Osteoblast (primary cell): ENCODE data around the gene PHPT1. TPM values are rescaled to one million over a fixed set of nuclear protein-coding genes. Genes with fewer than 3 reads are reported as not detected.
A peak's percentile ranks its signal among the peaks of the same experiment; 100 is the strongest.
"Not testable (repeated sequence)": the region's sequence is repeated elsewhere in the genome, so short reads cannot be mapped to it uniquely, and the experiment has no call there.

Experiments
- DNase-seq: peaks from one replicate; pipeline ENCODE4 v3.0.0; 2011; ENCODE audit warnings: low spot score, mixed read lengths; ENCODE audit not compliant: insufficient read length; ENCODE audit errors: missing footprints
- H2AFZ ChIP-seq: 2 replicates; pipeline ENCODE4 v1.6.0; 2011; ENCODE audit warnings: mild to moderate bottlenecking, low read length
- H3K27ac ChIP-seq: 2 replicates; pipeline ENCODE4 v1.5.1; 2011; ENCODE audit warnings: mild to moderate bottlenecking, low read depth, low read length, moderate library complexity
- H3K27me3 ChIP-seq: 2 replicates; pipeline ENCODE4 v1.6.0; 2012; ENCODE audit warnings: mild to moderate bottlenecking, control low read depth, inconsistent platforms, low read length, moderate library complexity; ENCODE audit not compliant: insufficient read depth
- H3K36me3 ChIP-seq: 2 replicates; pipeline ENCODE4 v1.5.1; 2011; ENCODE audit warnings: mild to moderate bottlenecking, low read length, control low read depth, moderate library complexity; ENCODE audit not compliant: insufficient read depth
- H3K4me1 ChIP-seq: 2 replicates; pipeline ENCODE4 v1.5.1; 2011; ENCODE audit warnings: mild to moderate bottlenecking, low read length, control low read depth, moderate library complexity; ENCODE audit not compliant: insufficient read depth
- H3K4me2 ChIP-seq: 2 replicates; pipeline ENCODE4 v1.6.0; 2011; ENCODE audit warnings: mild to moderate bottlenecking, low read length; ENCODE audit not compliant: insufficient read depth
- H3K4me3 ChIP-seq: fragments of 200-600 bp; sonication (generic); 3 replicates; pipeline ENCODE4 v1.5.1; 2012; ENCODE audit warnings: mild to moderate bottlenecking, low read length, inconsistent platforms; ENCODE audit not compliant: insufficient read depth
- H3K79me2 ChIP-seq: 2 replicates; pipeline ENCODE4 v1.6.0; 2012; ENCODE audit warnings: mild to moderate bottlenecking, low read length, control low read depth, inconsistent platforms; ENCODE audit not compliant: insufficient read depth
- H3K9me3 ChIP-seq: 2 replicates; pipeline ENCODE4 v1.5.1; 2011; ENCODE audit warnings: low read depth, low read length, control low read depth
- H4K20me1 ChIP-seq: 2 replicates; pipeline ENCODE4 v1.6.0; 2012; ENCODE audit warnings: mild to moderate bottlenecking, low read length, control low read depth; ENCODE audit not compliant: insufficient read depth
- total RNA-seq: library from RNA; depleted of rRNA; stranded (reverse); fragments of >200 nt; gene quantifications from 2 replicates; pipeline ENCODE4 v1.2.3, GENCODE V29; 2012
- TF ChIP-seq, protein P1 (sequence below): IDR thresholded peaks from 2 replicates; pipeline ENCODE4 v1.5.1; 2011; ENCODE audit warnings: mild to moderate bottlenecking, low read depth, low read length, moderate library complexity; ENCODE audit errors: extremely low read depth

The PHPT1 gene
- total RNA-seq, 1 donor, result 59.0 TPM

DNA sequence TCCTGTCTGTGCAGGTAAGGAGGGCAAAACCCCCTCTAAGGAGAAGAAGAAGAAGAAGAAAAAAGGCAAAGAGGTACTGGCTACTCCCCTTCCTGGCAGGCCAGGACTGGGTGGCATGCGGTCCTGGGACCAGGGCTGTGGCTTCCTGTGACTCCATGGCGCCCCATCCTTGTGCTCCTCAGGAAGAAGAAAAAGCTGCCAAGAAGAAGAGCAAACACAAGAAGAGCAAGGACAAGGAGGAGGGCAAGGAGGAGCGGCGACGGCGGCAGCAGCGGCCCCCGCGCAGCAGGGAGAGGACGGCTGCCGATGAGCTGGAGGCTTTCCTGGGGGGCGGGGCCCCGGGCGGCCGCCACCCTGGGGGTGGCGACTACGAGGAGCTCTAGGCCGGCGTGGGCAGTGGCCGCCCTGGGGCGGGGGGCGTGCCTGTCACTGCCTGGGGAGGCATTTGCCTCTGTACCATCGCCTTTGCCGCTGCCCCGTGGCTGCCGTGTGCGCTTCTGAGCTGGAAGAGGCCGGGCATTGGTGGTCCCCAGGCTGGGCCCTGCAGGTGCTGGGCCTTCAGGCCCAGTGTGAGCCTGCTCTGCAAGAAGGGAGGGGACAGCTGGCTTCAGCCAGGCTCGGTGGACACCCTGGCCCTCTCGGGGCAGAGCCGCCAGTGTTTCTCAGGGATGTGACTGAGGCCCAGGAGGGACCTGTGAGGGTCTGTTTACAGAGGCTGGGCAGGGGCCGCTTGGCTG lies 8.9 kb upstream of the PHPT1 start:
- no peak for DNase-seq
- TF ChIP-seq, protein P1, sequence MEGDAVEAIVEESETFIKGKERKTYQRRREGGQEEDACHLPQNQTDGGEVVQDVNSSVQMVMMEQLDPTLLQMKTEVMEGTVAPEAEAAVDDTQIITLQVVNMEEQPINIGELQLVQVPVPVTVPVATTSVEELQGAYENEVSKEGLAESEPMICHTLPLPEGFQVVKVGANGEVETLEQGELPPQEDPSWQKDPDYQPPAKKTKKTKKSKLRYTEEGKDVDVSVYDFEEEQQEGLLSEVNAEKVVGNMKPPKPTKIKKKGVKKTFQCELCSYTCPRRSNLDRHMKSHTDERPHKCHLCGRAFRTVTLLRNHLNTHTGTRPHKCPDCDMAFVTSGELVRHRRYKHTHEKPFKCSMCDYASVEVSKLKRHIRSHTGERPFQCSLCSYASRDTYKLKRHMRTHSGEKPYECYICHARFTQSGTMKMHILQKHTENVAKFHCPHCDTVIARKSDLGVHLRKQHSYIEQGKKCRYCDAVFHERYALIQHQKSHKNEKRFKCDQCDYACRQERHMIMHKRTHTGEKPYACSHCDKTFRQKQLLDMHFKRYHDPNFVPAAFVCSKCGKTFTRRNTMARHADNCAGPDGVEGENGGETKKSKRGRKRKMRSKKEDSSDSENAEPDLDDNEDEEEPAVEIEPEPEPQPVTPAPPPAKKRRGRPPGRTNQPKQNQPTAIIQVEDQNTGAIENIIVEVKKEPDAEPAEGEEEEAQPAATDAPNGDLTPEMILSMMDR, result no peak
- H3K27me3 ChIP-seq, result peaks cover 3% of the 10 kb centered on the region
- peaks cover 6% of the 10 kb centered on the region for H4K20me1 ChIP-seq
- no peaks in the 10 kb centered on the region for H3K9me3 ChIP-seq
- H2AFZ ChIP-seq, result no peak overlapping the region
- H3K4me1 ChIP-seq, result peaks cover 14% of the 10 kb centered on the region
- no peaks in the 10 kb centered on the region for H3K79me2 ChIP-seq
- H3K4me2 ChIP-seq, result no peak overlapping the region
- H3K27ac ChIP-seq, result no peak overlapping the region
- peaks cover 3% of the 10 kb centered on the region for H3K36me3 ChIP-seq
- H3K4me3 ChIP-seq, result no peak overlapping the region

DNA sequence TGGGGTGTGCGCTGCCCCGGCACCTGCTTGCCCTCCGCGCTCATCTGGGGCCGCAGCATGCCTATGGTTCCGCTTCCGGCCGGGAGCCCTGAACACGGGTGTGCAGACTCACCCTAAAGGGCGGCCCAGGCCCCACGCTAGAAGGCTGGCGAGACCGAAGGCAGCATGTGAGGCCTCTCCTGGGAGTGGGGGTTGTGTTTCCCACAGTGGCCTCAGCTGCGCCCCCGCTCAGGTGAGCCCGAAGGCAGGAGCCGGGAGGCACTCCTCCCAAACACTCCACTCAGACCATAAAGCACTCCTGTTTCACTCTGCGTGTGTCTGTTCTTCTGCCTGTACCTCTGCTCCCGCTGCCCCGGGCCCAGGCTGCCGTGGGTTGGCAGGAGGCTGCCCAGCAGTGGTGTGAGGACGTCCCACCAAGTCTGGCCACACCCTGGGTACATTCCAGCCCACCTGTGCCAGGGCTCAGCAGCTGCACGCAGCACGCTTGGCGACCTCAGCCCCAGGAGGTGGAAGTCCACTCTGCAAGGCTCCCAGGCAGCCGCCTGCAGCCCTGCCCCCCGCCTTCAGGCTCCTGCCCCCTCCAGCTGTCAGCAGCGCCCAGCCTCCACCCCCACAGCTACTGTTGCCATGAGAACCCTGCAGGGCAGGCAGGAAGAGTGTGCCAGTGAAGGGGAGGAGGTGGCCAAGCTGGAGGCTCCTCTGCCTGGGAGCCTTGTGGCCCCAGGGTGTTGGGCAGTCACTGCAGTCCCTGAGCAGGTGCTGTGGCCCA lies 8.1 kb upstream of the PHPT1 start:
- Histone ChIP-seq H3K79me2 (no peaks in the 10 kb centered on the region), H4K20me1 (peaks cover 6% of the 10 kb centered on the region), H3K4me2 (no peak overlapping the region), H3K27me3 (peaks cover 11% of the 10 kb centered on the region), H3K4me3 (no peak overlapping the region), H3K27ac (no peak overlapping the region), H3K4me1 (peaks cover 14% of the 10 kb centered on the region), H3K36me3 (no peaks in the 10 kb centered on the region), H3K9me3 (no peaks in the 10 kb centered on the region), H2AFZ (no peak overlapping the region)
- TF ChIP-seq, protein P1, result no peak
- DNase-seq, result peak; percentile 97

DNA sequence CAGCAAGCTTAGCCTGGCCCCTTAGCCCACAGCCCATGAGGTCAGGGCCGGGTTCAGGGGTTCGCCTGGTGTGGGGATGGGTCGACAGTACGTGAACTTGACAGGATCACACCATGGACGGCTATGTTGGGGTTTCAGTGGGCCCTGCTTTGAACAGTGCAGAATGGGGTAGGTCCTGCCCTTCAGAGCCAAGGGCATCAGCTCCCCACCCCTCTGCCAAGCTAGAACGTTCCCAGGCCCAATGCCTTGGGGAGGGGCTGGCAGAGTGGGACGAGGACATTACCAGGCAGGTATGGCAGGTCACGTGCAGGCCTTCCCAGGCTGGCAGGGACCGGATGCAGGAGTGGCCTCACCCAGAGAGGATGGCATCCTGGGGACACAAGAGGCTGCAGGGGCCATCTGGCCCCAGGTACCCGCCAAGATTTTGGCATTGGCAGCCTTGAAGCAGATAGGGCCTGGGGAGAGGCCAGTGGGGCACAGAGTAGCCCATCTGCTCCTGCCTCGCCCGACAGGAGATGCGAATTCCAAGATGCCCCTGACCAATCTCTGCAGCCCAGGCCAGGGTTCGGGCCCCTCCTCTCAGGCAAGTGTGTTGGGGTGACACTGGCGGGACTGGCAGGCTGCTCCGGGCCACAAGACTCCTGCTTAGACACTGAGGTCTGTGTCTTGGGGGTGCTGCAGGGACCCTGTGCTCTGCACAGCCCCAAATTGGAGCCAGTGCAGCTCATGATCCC lies 7.4 kb upstream of the PHPT1 start:
- H3K27ac ChIP-seq, result not testable (repeated sequence)

DNA sequence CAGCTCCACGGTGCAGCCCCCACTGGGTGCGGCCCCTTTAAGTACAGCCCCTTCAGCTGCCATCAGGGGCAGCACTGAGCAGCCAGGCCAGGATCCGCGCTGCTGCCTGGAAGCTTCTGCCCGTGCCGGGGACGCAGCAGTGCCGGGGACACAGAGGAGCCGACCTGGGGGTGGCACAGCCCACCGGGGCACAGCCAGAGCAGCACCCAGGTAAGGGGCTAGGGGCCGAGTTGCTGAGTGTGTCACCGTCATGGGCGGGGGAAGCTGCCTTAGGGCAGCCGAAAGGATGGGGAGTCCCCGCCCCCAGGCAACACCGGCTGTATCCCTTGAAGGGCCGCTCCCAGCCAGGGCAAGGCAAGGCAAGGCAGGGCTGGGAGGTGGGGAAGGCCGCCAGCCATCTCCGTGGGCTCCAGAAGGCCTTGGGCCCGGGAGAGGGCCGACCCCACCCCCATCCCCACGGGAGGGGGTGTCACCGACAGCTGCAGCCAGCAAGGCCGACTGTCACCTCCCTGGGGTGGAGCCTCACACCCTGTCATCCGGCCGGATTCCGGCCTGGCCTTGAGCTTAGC lies 6.7 kb upstream of the PHPT1 start, which contains the start of gene AJM1:
TSS of gene AJM1 (plus strand) at position 99 of the 569 bp plus-strand sequence. CDS start 1,937 bp downstream, outside the sequence.
- H3K27ac ChIP-seq, H3K36me3 ChIP-seq, H4K20me1 ChIP-seq, H3K79me2 ChIP-seq, H2AFZ ChIP-seq, H3K9me3 ChIP-seq: not testable (repeated sequence)
- peaks cover 14% of the 10 kb centered on the region for H3K4me1 ChIP-seq
- peak within 1 kb of the TSS; percentile 81 for H3K4me2 ChIP-seq
- peak within 1 kb of the TSS; percentile 79 for H3K4me3 ChIP-seq
- H3K27me3 ChIP-seq, result peaks cover 16% of the 10 kb centered on the region
- peak; percentile 99 for DNase-seq
- TF ChIP-seq, protein P1, result peak; percentile 76

More for the DNA sequence above, 7.4 kb upstream of the PHPT1 start:
- H3K27me3 ChIP-seq, result peaks cover 16% of the 10 kb centered on the region
- H3K4me2 ChIP-seq, result peak overlapping the region; percentile 81
- DNase-seq, H4K20me1 ChIP-seq, H3K79me2 ChIP-seq, H3K9me3 ChIP-seq, H3K36me3 ChIP-seq, H2AFZ ChIP-seq: not testable (repeated sequence)
- H3K4me3 ChIP-seq, result peak overlapping the region; percentile 79
- H3K4me1 ChIP-seq, result peaks cover 14% of the 10 kb centered on the region

DNA sequence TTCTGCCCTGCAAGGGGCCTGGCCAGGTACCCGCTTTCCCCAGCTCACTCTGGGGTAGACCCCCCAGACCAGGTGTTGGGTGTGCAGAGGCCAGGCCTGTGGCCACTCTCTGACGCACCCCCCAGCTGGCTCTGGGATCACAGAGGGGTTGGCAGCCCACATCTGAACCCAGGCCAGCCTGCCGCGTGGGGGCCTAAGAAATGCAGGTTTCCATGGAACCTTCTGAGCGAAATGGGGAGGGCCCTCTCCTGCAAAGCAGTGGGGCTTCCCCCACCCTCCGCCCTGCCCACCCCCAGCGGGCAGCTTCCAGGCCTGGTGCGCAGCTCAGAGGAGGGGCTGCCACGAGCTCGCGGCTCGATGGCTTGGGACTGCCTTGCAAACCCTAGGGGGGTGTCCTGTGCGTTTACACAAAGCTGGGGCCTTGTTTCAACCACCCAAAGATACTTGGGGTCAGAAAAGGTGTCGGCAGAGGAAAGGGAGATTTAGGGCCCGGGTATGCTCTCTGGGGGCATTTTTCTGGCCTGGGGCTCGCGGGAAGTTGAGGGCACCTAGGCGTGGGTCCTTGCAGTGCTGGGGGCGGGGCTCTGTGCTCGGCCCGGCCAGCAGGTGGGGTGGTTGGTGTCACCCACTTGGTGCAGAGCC lies 5.9 kb upstream of the PHPT1 start:
- H3K27ac ChIP-seq, DNase-seq, H3K36me3 ChIP-seq, H3K79me2 ChIP-seq, H4K20me1 ChIP-seq, H3K4me3 ChIP-seq, H3K9me3 ChIP-seq, H2AFZ ChIP-seq: not testable (repeated sequence)
- Histone ChIP-seq H3K4me2 (peak overlapping the region; percentile 9), H3K27me3 (peaks cover 16% of the 10 kb centered on the region), H3K4me1 (peaks cover 18% of the 10 kb centered on the region)
